NCI-H2196 (cell line): Measurements from ENCODE around the gene FAM50A.
"Not testable (repeated sequence)": the region's sequence is repeated elsewhere in the genome, so short reads cannot be mapped to it uniquely, and the experiment has no call there.

Experiments
- DNase-seq: peaks from one replicate; lab custom pipeline; 2025; ENCODE audit not compliant: unreplicated experiment; lab: John Stamatoyannopoulos, UW

The FAM50A gene

DNA sequence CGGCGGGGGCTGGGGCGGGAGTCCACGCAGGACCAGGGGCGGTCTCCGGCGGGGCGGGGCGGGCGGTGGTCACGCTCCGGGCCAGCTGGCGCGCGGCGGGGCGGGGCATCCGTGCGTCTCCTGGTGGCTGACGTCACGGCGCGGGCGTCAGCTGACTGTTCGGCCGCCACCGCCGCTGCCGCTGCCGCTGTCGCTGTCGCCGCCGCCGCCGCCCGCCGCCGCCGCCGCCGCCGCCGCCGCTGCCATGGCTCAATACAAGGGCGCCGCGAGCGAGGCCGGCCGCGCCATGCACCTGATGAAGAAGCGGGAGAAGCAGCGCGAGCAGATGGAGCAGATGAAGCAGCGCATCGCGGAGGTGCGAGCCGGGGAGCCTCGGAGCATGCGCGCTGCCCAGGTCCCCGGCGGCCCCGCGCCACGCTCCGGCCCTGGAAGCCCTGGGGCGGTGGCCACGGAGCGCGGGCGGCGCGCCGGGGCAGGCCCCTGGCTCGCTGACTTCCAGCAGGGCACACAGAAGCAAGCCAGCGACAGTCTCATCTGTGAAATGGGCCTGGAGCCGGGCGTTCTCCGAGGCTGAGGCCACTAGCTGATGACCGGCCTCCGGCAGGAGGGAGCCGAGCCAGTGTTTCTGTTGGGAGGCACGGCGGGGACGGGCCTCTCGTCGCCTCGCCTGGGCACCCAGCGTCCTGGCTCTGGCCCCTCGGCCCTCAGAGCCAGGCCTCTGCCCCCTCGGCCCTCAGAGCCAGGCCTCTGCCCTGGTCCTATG is at the start of gene FAM50A:
FAM50A (plus strand) TSS at position 150 of the 763 bp plus-strand sequence; CDS start at position 245, 95 bp downstream.
- DNase-seq: peak; percentile 64

GRCh38 chrX:154396363-154396762 is 47.6 kb upstream of the FAM50A start:
- DNase-seq: not testable (repeated sequence)

DNA sequence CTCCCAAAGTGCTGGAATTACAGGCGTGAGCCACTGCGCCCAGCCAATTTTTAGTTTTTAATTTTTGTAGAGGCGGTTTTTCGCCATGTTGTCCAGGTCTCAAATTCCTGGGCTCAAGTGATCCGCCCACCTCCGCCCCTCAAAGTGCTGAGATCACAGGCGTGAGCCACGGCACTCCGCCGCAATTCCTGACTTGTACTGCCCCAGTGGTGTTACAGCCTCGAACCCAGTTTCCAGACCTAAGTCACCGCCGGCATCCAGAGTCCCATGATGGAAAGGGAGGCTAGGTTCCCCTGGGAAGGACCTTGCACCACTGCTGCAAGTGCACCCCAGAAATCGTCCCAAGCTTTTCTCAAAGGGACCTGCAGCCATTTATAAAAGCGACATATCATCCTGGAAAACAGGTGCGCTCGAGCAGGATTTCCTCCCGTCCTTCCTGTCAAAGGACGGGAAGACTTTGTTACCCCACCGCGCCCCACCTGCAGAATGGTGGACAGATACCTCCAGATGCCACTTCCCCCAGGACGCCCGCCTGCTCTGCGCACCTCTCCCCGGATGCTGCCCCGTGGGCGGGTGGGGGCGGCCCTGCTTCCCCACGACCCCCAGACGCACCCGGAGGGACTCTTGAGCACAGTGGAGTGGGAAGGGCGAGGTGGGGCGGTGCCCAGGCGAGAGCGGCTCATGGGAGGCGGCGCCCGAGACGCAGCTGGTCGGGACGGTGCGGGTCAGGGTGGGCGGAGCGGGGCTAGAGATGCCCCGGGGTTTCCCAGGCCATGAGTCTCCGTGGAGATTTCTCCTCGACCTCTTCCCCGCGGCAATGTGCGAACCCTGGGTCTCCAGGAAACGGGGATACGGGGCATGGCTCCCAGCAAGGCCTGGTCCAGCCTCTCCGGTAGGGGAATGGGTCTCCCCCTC is 46.7 kb upstream of the FAM50A start:
- peak; percentile 47 for DNase-seq

- peak; percentile 90 for DNase-seq
These were observed 45.9 kb upstream of the FAM50A start, which contains the start of gene RPL10 for GRCh38 chrX:154397888-154398667. RPL10 (plus strand) TSS chrX:154398377; CDS start chrX:154398520, 143 bp downstream.

GRCh38 chrX:154398668-154399526 is 45.0 kb upstream of the FAM50A start:
- peak; percentile 66 for DNase-seq

DNA sequence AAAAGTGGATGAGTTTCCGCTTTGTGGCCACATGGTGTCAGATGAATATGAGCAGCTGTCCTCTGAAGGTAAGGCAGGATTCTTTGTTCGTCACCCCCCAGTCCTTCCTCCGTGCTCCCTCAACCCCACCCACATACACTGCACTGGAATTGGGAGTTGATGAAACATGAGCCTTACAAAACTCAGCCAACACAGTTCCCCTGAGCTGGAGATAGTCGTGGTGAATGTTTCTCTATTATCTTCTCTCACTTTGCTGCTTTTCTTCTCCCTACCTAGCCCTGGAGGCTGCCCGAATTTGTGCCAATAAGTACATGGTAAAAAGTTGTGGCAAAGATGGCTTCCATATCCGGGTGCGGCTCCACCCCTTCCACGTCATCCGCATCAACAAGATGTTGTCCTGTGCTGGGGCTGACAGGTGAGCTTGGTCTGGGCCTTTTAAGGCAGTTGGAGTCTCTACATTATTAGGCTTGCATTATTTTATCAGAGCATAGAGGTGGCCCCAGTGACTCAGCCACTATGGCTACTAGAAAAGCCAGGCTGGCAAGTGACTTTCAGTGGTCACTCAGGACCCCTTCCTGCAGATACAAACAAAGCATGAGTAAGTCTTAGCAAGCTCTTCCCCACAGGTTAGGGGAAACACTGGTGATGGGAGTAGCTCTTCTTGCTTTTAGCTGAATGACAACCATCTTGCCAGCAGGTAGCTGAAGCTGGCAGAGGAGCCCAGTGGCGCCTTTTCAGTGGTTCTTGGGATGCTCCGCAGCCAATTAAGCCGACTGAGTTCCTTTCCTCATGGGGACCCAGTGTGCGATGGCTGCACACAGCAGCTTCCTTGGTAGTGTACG is 44.2 kb upstream of the FAM50A start:
- DNase-seq: no peak

GRCh38 chrX:154400369-154400817 is 43.5 kb upstream of the FAM50A start:
- not testable (repeated sequence) for DNase-seq

DNA sequence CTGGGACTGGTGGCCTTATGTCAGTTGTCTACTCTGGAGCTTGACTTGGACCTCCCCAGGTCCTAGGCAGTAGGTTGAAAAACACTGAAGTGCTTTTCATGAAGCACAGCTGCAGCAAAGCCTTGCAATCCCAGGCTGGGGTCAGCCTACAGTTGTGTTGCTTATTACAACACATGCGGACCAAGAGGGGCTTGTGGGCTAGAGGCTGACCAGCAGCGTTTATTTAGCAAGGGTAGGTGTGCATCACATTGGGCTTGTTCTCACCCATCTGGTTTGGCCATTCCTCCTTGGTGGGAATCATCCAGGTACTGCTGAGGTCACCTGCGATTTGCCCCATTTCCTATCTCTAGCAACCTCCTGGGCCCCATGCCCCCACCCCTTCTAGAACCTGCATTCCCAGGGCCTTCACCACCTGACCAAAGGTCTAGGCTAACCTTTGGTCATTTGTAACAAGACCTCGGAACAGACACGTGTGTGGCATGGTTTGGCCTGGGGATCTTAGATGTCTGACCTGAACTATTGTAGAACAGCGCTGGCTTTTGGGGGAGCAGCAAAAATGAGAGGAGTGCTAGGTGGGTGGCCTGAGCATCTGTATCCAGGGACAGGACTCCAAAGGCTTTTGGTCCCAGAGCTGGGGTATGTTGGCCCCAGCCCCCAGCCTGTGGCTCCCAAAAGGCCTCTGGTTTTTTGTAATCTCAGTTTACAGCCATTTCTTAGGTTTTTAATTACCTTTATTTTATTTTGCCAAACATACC is 42.7 kb upstream of the FAM50A start:
- no peak for DNase-seq

- no peak for DNase-seq
These were observed 41.9 kb upstream of the FAM50A start for GRCh38 chrX:154401918-154402621.

GRCh38 chrX:154402622-154403127 is 41.3 kb upstream of the FAM50A start:
- no peak for DNase-seq

DNA sequence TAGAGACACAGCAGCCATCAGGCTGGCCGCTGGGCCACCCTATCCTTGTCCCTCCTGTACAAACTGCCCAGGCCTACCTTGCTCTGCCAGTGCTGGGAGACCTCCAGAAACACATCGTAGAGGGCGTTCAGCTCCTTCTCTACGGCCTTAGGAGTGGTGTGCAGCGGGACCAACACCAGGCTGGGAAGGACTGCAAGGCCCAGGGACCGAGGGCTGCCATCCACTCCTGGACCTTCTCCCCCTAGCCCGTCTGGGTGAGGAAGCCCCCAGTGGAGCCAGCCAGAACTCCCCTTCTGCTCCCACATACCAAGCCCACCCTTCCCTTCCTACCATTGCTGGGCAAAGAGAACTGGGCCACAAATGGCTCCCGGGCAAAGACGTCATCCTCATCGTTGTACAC is 40.7 kb upstream of the FAM50A start:
- DNase-seq: no peak

DNA sequence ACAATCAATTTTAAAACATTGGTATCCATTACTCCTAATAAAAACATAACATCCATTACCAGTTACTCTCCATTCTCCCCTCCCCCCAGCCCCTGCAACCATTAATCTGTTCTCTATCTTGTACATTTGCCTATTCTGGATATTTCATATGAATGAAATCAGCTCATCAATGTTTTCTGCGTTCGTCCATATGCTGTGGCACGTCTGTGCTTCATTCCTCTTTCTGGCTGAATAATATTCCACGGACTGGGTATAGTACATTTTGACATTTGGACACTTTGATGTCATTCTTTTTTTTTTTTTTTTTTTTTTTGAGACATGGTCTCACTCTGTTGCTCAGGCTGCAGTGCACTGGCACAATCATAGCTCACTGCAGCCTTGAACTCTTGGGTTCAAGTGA is 40.1 kb upstream of the FAM50A start:
- DNase-seq: no peak

GRCh38 chrX:154404625-154405192 is 39.2 kb upstream of the FAM50A start:
- DNase-seq: no peak

DNA sequence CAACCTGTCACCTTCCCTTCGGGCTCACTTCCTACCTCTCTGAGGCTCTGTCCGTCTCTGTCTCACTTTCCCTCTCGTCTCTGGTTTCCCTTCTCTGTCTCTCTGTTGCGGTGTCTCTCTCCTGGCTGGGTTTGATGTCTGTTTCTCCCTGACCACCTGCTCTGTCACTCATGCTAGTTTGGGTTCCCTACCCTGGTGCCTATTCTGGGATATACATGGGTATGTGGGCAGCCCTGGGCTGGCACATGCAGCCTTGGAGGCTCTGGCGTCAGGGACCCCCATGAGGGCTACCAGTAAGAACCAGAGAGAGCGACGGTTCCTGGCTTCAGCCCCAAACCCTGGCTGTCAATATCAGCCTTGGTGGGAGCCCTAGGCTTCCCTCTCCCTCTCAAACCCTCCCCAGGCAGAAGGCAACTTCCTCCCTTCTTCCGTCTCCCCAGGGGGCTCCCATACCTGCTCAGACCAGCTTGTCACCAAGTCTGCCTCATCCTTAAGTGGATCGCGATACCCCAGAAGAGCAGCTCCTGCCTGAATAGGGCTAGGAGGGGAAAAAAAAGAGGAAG is 35.2 kb upstream of the FAM50A start:
- DNase-seq: no peak

DNA sequence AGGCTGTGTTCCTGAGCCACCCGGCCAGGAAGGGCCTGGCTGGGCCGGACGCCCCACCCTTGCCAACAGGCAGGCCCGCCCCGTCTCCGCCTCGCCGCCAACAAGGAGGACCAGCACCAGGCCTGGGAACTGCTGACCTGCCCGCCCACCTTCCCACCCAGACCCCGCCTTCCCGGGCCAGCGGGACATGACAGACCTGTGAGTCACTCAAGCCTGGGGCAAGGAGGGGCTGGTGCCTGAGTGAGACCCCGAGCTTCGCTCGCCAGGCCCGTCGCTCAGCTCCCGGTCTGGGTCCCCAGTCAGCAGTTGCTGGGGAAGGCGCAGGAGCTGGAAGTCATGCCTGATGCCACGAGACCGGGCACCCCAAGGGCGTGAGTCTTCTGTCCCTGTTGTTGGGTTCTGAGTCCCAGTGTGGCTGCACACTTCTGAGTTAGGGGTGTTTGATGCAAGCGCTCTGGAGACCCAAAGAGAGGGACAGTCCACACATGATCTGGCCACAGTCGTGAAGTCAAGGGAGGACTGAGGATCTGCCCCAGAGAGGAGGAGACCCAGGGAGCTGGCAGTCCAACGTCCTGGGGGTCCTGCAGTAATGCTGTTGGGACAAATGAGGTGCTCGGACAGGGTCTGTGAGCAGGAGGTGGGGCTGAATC is 34.6 kb upstream of the FAM50A start, which contains the start of gene DNASE1L1:
DNASE1L1 (minus strand) TSS at position 33 of the 650 bp plus-strand sequence. CDS start 3,686 bp downstream, outside the sequence.
- DNase-seq: no peak

- DNase-seq: peak; percentile 51
These were observed 32.0 kb upstream of the FAM50A start for GRCh38 chrX:154411981-154412340.
